Measurements from ENCODE around the gene ARHGEF7. TPM values are rescaled to one million over a fixed set of nuclear protein-coding genes. Genes with fewer than 3 reads are reported as not detected.

Gene ARHGEF7
- total RNA-seq, 2 donors from 2014 or later = 46.7 to 50.7 TPM

DNA sequence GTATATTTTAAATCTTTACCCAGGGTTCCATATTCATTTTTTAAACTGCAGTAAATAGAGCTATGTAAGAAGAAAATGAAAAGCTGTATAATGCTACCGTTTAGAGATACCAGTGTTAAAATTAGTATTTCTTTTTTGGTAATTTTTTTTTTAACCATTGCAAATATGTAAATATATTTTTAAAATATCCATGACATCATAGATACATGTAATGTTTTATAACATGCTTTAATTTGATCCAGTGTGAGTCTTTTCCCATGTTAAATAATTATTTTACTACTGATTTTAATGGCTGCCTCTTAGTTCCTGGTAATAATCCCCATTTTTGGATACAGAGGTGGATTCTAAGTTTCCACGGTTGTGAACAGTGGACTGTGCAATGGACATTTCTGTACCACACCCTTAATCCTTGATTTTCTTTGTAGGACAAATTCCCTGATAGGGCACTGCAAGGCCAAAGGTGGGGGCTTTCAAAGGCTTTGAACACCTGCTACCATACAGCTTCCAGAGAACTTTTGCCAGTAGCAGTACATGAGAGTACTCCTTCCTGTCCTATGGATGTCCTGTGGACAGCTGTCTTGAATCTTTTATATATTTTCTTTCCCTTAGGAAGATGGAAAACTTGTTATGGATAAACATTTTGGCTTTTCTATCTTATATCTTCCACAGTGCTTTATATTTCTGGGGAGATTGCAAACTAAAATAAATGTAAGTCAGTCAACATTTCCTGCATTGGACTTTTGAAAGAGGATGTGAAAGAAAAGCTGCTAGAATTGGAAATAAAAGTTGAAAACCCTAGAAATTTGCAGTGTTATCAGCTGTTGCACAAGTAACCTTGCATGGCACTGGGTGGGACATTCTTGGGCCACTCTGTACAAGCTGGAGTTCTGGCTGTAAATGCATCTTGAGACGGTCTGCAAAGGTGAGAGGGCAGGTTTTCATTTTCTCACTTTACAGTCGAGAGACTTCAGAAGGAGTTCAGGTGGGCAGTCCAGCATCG is 46.8 kb downstream of the ARHGEF7 start:
- Histone ChIP-seq H3K27me3 (no peaks in the 10 kb centered on the region), H3K9me3 (no peaks in the 10 kb centered on the region), H3K9ac (ENCODE audit: low read depth in 2 of 2, low read length in 2 of 2) (no peak overlapping the region), H3K4me3 (no peak overlapping the region), H3K27ac (no peak overlapping the region), H3K4me1 (peaks cover 2% of the 10 kb centered on the region), H3K36me3 (no peaks in the 10 kb centered on the region)
- intact Hi-C loops (cut with DNase I) = no loop called here
- TF ChIP-seq, protein P1, sequence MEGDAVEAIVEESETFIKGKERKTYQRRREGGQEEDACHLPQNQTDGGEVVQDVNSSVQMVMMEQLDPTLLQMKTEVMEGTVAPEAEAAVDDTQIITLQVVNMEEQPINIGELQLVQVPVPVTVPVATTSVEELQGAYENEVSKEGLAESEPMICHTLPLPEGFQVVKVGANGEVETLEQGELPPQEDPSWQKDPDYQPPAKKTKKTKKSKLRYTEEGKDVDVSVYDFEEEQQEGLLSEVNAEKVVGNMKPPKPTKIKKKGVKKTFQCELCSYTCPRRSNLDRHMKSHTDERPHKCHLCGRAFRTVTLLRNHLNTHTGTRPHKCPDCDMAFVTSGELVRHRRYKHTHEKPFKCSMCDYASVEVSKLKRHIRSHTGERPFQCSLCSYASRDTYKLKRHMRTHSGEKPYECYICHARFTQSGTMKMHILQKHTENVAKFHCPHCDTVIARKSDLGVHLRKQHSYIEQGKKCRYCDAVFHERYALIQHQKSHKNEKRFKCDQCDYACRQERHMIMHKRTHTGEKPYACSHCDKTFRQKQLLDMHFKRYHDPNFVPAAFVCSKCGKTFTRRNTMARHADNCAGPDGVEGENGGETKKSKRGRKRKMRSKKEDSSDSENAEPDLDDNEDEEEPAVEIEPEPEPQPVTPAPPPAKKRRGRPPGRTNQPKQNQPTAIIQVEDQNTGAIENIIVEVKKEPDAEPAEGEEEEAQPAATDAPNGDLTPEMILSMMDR (IDR thresholded peaks at IDR 0.05) = no peak
- DNase-seq = no peak

- intact Hi-C loops (cut with DNase I) = no loop called here
- H3K9ac ChIP-seq (ENCODE audit: low read depth in 2 of 2, low read length in 2 of 2) = no peak overlapping the region
Observed at GRCh38 chr13:111165241-111166010, 50.3 kb downstream of the ARHGEF7 start.

DNA sequence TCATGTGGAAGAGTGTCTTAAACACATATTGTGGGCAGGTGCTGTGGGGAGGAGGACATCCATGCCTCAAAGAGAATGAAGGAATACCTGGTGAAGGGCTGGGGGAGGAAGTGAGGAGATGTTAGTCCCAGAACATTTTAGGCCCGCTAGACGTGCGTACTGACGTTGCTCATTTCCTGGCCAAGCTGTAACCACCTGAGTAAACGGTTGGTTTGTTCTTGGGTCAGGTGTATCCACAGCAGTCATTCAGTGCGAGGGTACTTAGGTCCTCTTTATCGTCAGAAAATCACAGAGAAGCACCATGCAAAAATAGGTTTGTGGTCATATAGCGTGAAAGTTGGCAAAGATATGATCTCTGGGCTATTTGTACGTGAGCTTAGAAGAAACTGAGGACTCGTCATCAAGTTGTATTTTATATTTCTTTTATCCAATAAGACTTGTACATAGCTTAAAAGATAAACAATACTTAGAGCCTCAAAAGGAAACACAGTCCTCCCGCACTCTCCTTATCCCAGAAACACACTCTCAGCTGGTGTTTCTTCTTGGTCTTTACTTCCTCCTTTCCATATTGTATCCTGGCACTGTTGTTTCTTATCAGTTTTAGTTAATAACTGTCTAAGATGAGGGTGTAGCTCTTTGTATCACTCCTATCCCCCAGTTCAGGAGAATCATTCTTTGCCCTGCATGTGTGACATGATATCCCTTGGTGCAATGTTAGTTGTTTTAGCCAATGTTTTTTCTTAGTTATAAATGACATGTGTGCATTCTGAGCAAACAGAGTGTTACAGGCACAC is 52.0 kb downstream of the ARHGEF7 start:
- TF ChIP-seq, protein P1 (IDR thresholded peaks at IDR 0.05) = no peak
- H3K36me3 ChIP-seq = no peaks in the 10 kb centered on the region

More at GRCh38 chr13:111165241-111166010, 50.3 kb downstream of the ARHGEF7 start:
- peaks cover 14% of the 10 kb centered on the region for H3K4me1 ChIP-seq
- no peak for DNase-seq
- H3K36me3 ChIP-seq = no peaks in the 10 kb centered on the region
- no peaks in the 10 kb centered on the region for H3K27me3 ChIP-seq
- H3K9me3 ChIP-seq = no peaks in the 10 kb centered on the region
- TF ChIP-seq, protein P1 (IDR thresholded peaks at IDR 0.05) = no peak
- H3K27ac ChIP-seq = no peak overlapping the region
- H3K4me3 ChIP-seq = no peak overlapping the region

DNA sequence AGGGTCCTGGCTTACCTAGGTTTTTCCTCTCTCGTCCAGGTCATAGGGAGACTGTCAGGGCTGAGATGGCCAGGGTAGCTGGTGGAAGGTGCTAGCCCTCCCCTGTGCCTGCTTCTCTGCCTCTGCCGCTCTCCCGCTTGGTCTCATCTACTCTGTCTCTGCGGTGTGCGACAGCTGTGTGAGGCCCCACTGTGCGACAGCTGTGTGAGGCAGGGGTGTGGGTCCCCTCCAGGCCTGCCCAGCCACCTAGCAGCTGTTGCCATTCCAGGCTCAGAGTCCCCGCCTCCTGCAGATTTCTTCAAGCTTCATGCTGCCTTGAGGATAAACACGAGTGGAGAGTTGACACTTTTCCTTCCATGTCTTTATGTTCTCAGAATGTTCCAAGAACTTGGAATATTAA is 53.0 kb downstream of the ARHGEF7 start:
- no peak for DNase-seq
- Histone ChIP-seq H3K4me1 (peaks cover 14% of the 10 kb centered on the region), H3K27ac (no peak overlapping the region), H3K9ac (ENCODE audit: low read depth in 2 of 2, low read length in 2 of 2) (peak overlapping the region in 1 of 2 donors; percentile 51), H3K36me3 (no peaks in the 10 kb centered on the region), H3K4me3 (no peak overlapping the region), H3K9me3 (no peaks in the 10 kb centered on the region), H3K27me3 (no peaks in the 10 kb centered on the region)
- TF ChIP-seq, protein P1 (IDR thresholded peaks at IDR 0.05) = no peak
- intact Hi-C loops (cut with DNase I) = no loop called here

More for the DNA sequence above, 52.0 kb downstream of the ARHGEF7 start:
- peaks cover 14% of the 10 kb centered on the region for H3K4me1 ChIP-seq
- no peak overlapping the region for H3K4me3 ChIP-seq
- peak overlapping the region in 1 of 2 donors; percentile 51 for H3K9ac ChIP-seq (ENCODE audit: low read depth in 2 of 2, low read length in 2 of 2)
- H3K27me3 ChIP-seq = no peaks in the 10 kb centered on the region
- no peaks in the 10 kb centered on the region for H3K9me3 ChIP-seq
- intact Hi-C loops (cut with DNase I) = no loop called here
- DNase-seq = no peak
- peak overlapping the region; percentile 35 for H3K27ac ChIP-seq

- TF ChIP-seq, protein P1 (IDR thresholded peaks at IDR 0.05) = no peak
- intact Hi-C loops (cut with DNase I) = no loop called here
- no peak overlapping the region for H3K9ac ChIP-seq (ENCODE audit: low read depth in 2 of 2, low read length in 2 of 2)
- H3K36me3 ChIP-seq = no peaks in the 10 kb centered on the region
- no peak overlapping the region for H3K4me3 ChIP-seq
- no peak for DNase-seq
- H3K4me1 ChIP-seq = peaks cover 14% of the 10 kb centered on the region
- H3K27ac ChIP-seq = no peak overlapping the region
- no peaks in the 10 kb centered on the region for H3K9me3 ChIP-seq
- H3K27me3 ChIP-seq = no peaks in the 10 kb centered on the region
Observed at GRCh38 chr13:111171112-111171511, 56.0 kb downstream of the ARHGEF7 start.
